PC-9 (cell line): ENCODE data around the gene GLRA2. TPM values are rescaled to one million over a fixed set of nuclear protein-coding genes. Genes with fewer than 3 reads are reported as not detected.

Experiments used
- BruUV-seq: library from RNA; stranded (reverse); fragments of 400-500 nt; replicated peaks from 2 replicates; lab custom pipeline; 2021; lab: Mats Ljungman, UMichigan
- CTCF ChIA-PET: fragments of 300-600 bp; sonication (Branson Sonifier 250); formaldehyde crosslinking; loops from one replicate; lab custom pipeline; 2022; ENCODE audit warnings: antibody characterized with exemption; lab: Charles Lee
- POLR2A ChIA-PET: fragments of 300-600 bp; sonication (Branson Sonifier 250); formaldehyde crosslinking; loops from one replicate; lab custom pipeline; 2022; ENCODE audit warnings: antibody characterized with exemption; ENCODE audit not compliant: unreplicated experiment; lab: Charles Lee
- DNase-seq, 2 experiments: peaks; one replicate each; pipeline versions ENCODE4 v3.0.0 to v3.0.0-alpha.2; 2015 to 2022; ENCODE audit warnings: mixed read lengths in 1 of 2
- H2AFZ ChIP-seq: fragments of 200-600 bp; sonication (generic); 2 replicates; pipeline ENCODE4 v1.8.1; 2017; ENCODE audit warnings: antibody characterized with exemption
- H3F3A ChIP-seq: fragments of 200-600 bp; sonication (generic); 2 replicates; pipeline ENCODE4 v1.8.1; 2017; ENCODE audit warnings: antibody characterized with exemption, mild to moderate bottlenecking, low read depth; ENCODE audit not compliant: insufficient read depth
- H3K27ac ChIP-seq: fragments of 200-600 bp; sonication (generic); 2 replicates; pipeline ENCODE4 v1.6.1; 2016; ENCODE audit warnings: mixed run types
- H3K27me3 ChIP-seq: fragments of 200-600 bp; sonication (generic); 2 replicates; pipeline ENCODE4 v1.6.1; 2016; ENCODE audit warnings: low read depth, mixed run types; ENCODE audit not compliant: insufficient read depth
- H3K36me3 ChIP-seq: fragments of 200-600 bp; sonication (generic); 2 replicates; pipeline ENCODE4 v1.6.1; 2016; ENCODE audit warnings: low read depth, mixed run types
- H3K4me1 ChIP-seq: fragments of 200-600 bp; sonication (generic); replicated peaks from 2 replicates; pipeline ENCODE4 v1.6.1; 2016; ENCODE audit warnings: mixed run types; ENCODE audit not compliant: insufficient read depth
- H3K4me2 ChIP-seq: fragments of 200-600 bp; sonication (generic); 2 replicates; pipeline ENCODE4 v1.6.1; 2017; ENCODE audit warnings: mixed run types
- H3K4me3 ChIP-seq: fragments of 200-600 bp; sonication (generic); 2 replicates; pipeline ENCODE4 v1.6.1; 2016; ENCODE audit warnings: mixed run types
- H3K79me2 ChIP-seq: fragments of 200-600 bp; sonication (generic); 2 replicates; pipeline ENCODE4 v1.6.1; 2017; ENCODE audit warnings: low read depth, mixed run types
- H3K9me2 ChIP-seq: fragments of 200-600 bp; sonication (generic); 2 replicates; pipeline ENCODE4 v1.8.1; 2017; ENCODE audit warnings: mild to moderate bottlenecking; ENCODE audit not compliant: insufficient read depth
- H3K9me3 ChIP-seq: fragments of 200-600 bp; sonication (generic); 2 replicates; pipeline ENCODE4 v1.8.1; 2016; ENCODE audit warnings: low read depth; ENCODE audit not compliant: insufficient read depth
- H4K20me1 ChIP-seq: fragments of 200-600 bp; sonication (generic); 2 replicates; pipeline ENCODE4 v1.8.1; 2017; ENCODE audit not compliant: insufficient read depth
- CTCF ChIP-seq: fragments of 200-600 bp; sonication (generic); conservative IDR thresholded peaks from 2 replicates; pipeline ENCODE4 v1.6.1; 2017; ENCODE audit warnings: mixed run types, antibody characterized with exemption, mild to moderate bottlenecking, moderate library complexity
- EZH2 ChIP-seq: fragments of 200-600 bp; sonication (generic); IDR thresholded peaks from 2 replicates; pipeline ENCODE4 v1.8.0; 2017; ENCODE audit warnings: antibody characterized with exemption, low read depth
- intact Hi-C: fragments of 100-400 bp; cut with micrococcal nuclease; formaldehyde crosslinking; loops from one replicate; pipeline ENCODE4 v1.10.0; 2022; ENCODE audit not compliant: unreplicated experiment
- total RNA-seq: library from RNA; stranded (reverse); gene quantifications from 2 replicates; pipeline ENCODE4 v1.2.3, GENCODE V29; 2021

GLRA2 gene
- total RNA-seq, 1 experiment from 2014 or later = not detected

GRCh38 chrX:14573161-14573560 is 43.8 kb downstream of the GLRA2 start:
- no peaks in the 10 kb centered on the region for H3K79me2 ChIP-seq
- POLR2A ChIA-PET = no interaction called here
- intact Hi-C loops = no loop called here
- no peak for DNase-seq
- H3K9me2 ChIP-seq = no peaks in the 10 kb centered on the region
- CTCF ChIA-PET = no interaction called here
- TF ChIP-seq CTCF (no peak), EZH2 (no peak)
- H3K36me3 ChIP-seq = no peaks in the 10 kb centered on the region
- no peak overlapping the region for H3K27ac ChIP-seq
- H3K4me3 ChIP-seq = no peak overlapping the region
- no peaks in the 10 kb centered on the region for H3K9me3 ChIP-seq
- H4K20me1 ChIP-seq = no peaks in the 10 kb centered on the region
- H2AFZ ChIP-seq = no peak overlapping the region
- no peaks in the 10 kb centered on the region for H3K27me3 ChIP-seq
- no peaks in the 10 kb centered on the region for H3K4me1 ChIP-seq
- no peaks in the 10 kb centered on the region for H3F3A ChIP-seq
- H3K4me2 ChIP-seq = no peak overlapping the region
- BruUV-seq = no TSS peak

GRCh38 chrX:14581081-14581480 is 51.7 kb downstream of the GLRA2 start:
- intact Hi-C loops = no loop called here
- H3K36me3 ChIP-seq = no peaks in the 10 kb centered on the region
- H3K27me3 ChIP-seq = no peaks in the 10 kb centered on the region
- no peaks in the 10 kb centered on the region for H3K9me3 ChIP-seq
- ChIA-PET POLR2A (no interaction called here), CTCF (no interaction called here)
- no peak overlapping the region for H2AFZ ChIP-seq
- H3K9me2 ChIP-seq = no peaks in the 10 kb centered on the region
- H3F3A ChIP-seq = no peaks in the 10 kb centered on the region
- no peak for DNase-seq
- H3K79me2 ChIP-seq = no peaks in the 10 kb centered on the region
- no peak overlapping the region for H3K27ac ChIP-seq
- no peak overlapping the region for H3K4me2 ChIP-seq
- no peak for TF ChIP-seq CTCF
- TF ChIP-seq EZH2 = no peak
- H4K20me1 ChIP-seq = no peaks in the 10 kb centered on the region
- no peak overlapping the region for H3K4me3 ChIP-seq
- no peaks in the 10 kb centered on the region for H3K4me1 ChIP-seq
- no TSS peak for BruUV-seq

- CTCF ChIA-PET = no interaction called here
- no peaks in the 10 kb centered on the region for H3F3A ChIP-seq
- H3K9me3 ChIP-seq = no peaks in the 10 kb centered on the region
- BruUV-seq = no TSS peak
- H3K27me3 ChIP-seq = no peaks in the 10 kb centered on the region
- intact Hi-C loops = no loop called here
- H3K9me2 ChIP-seq = no peaks in the 10 kb centered on the region
- no peak for DNase-seq
- H3K27ac ChIP-seq = no peak overlapping the region
- H3K36me3 ChIP-seq = no peaks in the 10 kb centered on the region
- H3K4me1 ChIP-seq = no peaks in the 10 kb centered on the region
- no peak overlapping the region for H3K4me3 ChIP-seq
- H2AFZ ChIP-seq = no peak overlapping the region
- POLR2A ChIA-PET = no interaction called here
- no peak for TF ChIP-seq EZH2
- no peak for TF ChIP-seq CTCF
- H3K79me2 ChIP-seq = no peaks in the 10 kb centered on the region
- H4K20me1 ChIP-seq = no peaks in the 10 kb centered on the region
- no peak overlapping the region for H3K4me2 ChIP-seq
Observed at GRCh38 chrX:14584548-14584947, 55.2 kb downstream of the GLRA2 start.
